OCI-LY1 (cell line): ENCODE data around the gene PSME2.

Experiments used
- H2AFZ ChIP-seq: fragments of 200-600 bp; sonication (generic), shearing (Covaris generic); 2 replicates; pipeline ENCODE4 v1.6.0; 2014; ENCODE audit warnings: antibody characterized with exemption, mild to moderate bottlenecking, low read length
- H3F3A ChIP-seq: fragments of 200-600 bp; sonication (generic), shearing (Covaris generic); 2 replicates; pipeline ENCODE4 v1.6.0; 2014; ENCODE audit warnings: mild to moderate bottlenecking, antibody characterized with exemption, low read length, moderate library complexity; ENCODE audit not compliant: insufficient read depth
- H3K27ac ChIP-seq: fragments of 200-600 bp; sonication (generic); 2 replicates; pipeline ENCODE4 v1.5.1; 2014; ENCODE audit warnings: low read length, mixed run types, mild to moderate bottlenecking, low read depth; ENCODE audit not compliant: poor library complexity, severe bottlenecking
- H3K27me3 ChIP-seq: fragments of 200-600 bp; sonication (generic); 2 replicates; pipeline ENCODE4 v1.6.0; 2014; ENCODE audit warnings: antibody characterized with exemption, mild to moderate bottlenecking, low read length, moderate library complexity; ENCODE audit not compliant: insufficient read depth
- H3K36me3 ChIP-seq: fragments of 200-600 bp; sonication (generic); 2 replicates; pipeline ENCODE4 v1.6.1; 2014; ENCODE audit warnings: mild to moderate bottlenecking, antibody characterized with exemption, low read length, moderate library complexity, mixed read lengths; ENCODE audit not compliant: insufficient read depth
- H3K4me1 ChIP-seq: fragments of 200-600 bp; sonication (generic); 2 replicates; pipeline ENCODE4 v1.5.1; 2014; ENCODE audit warnings: mild to moderate bottlenecking, low read length, moderate library complexity; ENCODE audit not compliant: insufficient read depth, severe bottlenecking
- H3K4me2 ChIP-seq: fragments of 200-600 bp; sonication (generic), shearing (Covaris generic); 2 replicates; pipeline ENCODE4 v1.6.1; 2014; ENCODE audit warnings: low read length
- H3K4me3 ChIP-seq: fragments of 200-600 bp; sonication (generic); 2 replicates; pipeline ENCODE4 v1.5.1; 2014; ENCODE audit warnings: low read length, low read depth, mild to moderate bottlenecking, mixed read lengths; ENCODE audit not compliant: poor library complexity, severe bottlenecking
- H3K79me2 ChIP-seq: fragments of 200-600 bp; shearing (Covaris generic); 2 replicates; pipeline ENCODE4 v1.6.1; 2016; ENCODE audit warnings: mixed run types, low read length, mixed read lengths; ENCODE audit not compliant: insufficient read depth
- H3K9ac ChIP-seq: fragments of 200-600 bp; sonication (generic), shearing (Covaris generic); 2 replicates; pipeline ENCODE4 v1.6.1; 2014; ENCODE audit warnings: mild to moderate bottlenecking, low read length, mixed read lengths
- H3K9me2 ChIP-seq: fragments of 200-600 bp; sonication (generic), shearing (Covaris generic); 2 replicates; pipeline ENCODE4 v1.6.1; 2014; ENCODE audit warnings: low read depth, mild to moderate bottlenecking, low read length, mixed read lengths
- H3K9me3 ChIP-seq: fragments of 200-600 bp; shearing (Covaris generic); 2 replicates; pipeline ENCODE4 v1.6.1; 2014; ENCODE audit warnings: low read length, mixed read lengths
- H4K20me1 ChIP-seq: fragments of 200-600 bp; sonication (generic), shearing (Covaris generic); 2 replicates; pipeline ENCODE4 v1.6.0; 2016; ENCODE audit warnings: mild to moderate bottlenecking, low read length; ENCODE audit not compliant: insufficient read depth
- CTCF ChIP-seq: fragments of 200-600 bp; sonication (generic), shearing (Covaris generic); IDR thresholded peaks from 2 replicates; pipeline ENCODE4 v1.5.1; 2017; ENCODE audit warnings: mild to moderate bottlenecking, antibody characterized with exemption, low read length, moderate library complexity, mixed read lengths
- EZH2 ChIP-seq: fragments of 200-600 bp; sonication (generic), shearing (Covaris generic); IDR thresholded peaks from 2 replicates; pipeline ENCODE4 v1.8.0; 2017; ENCODE audit warnings: borderline replicate concordance, mixed run types, mild to moderate bottlenecking, antibody characterized with exemption, low read length, moderate library complexity, mixed read lengths

The PSME2 gene

GRCh38 chr14:24116128-24116814 is 30.1 kb downstream of the PSME2 start:
- peak overlapping the region; percentile 90; the same call in 1 of the 2 replicates for H3K9ac ChIP-seq
- peaks cover 4% of the 10 kb centered on the region; the same call in 1 of the 2 replicates for H3K79me2 ChIP-seq
- no peaks in the 10 kb centered on the region for H3K9me2 ChIP-seq
- H3F3A ChIP-seq = no peaks in the 10 kb centered on the region
- H3K9me3 ChIP-seq = no peaks in the 10 kb centered on the region
- H3K27me3 ChIP-seq = no peaks in the 10 kb centered on the region
- H2AFZ ChIP-seq = no peak overlapping the region
- TF ChIP-seq CTCF = no peak
- TF ChIP-seq EZH2 = no peak
- peak overlapping the region; percentile 93 for H3K4me2 ChIP-seq
- peak overlapping the region; percentile 76 for H3K4me3 ChIP-seq
- H3K4me1 ChIP-seq = peaks cover 18% of the 10 kb centered on the region
- H3K36me3 ChIP-seq = peaks cover 45% of the 10 kb centered on the region
- no peaks in the 10 kb centered on the region for H4K20me1 ChIP-seq
- no peak overlapping the region for H3K27ac ChIP-seq

DNA sequence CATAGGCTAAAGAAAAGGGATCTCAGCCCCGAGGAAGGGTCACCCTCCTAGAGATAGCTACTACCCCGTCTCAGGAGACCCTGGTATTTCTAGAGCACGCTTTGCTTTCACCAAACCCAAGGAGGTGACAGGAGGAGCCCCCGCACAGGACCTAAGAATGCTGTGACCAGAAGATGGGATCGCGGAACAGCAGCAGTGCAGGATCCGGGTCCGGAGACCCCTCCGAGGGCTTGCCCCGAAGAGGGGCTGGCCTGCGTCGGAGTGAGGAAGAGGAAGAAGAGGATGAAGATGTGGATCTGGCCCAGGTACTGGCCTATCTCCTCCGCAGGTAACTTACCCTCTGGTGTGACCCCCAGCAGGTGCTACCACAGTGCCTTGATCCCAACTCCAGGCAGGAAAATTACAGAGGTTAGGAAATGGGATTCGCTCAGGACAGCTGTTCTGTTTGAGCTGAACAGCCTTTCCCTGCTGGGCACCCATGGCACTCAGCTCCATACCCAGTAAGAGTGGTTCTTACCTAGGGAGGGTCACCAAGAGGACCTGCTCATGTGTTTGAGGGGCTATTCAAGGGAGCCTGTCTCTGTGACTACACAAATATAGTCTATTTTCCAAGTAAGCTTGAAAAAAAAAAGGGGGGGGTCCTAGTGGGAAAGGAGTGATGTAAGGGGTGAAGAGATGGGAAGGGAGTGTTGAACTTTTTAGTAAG is 30.8 kb downstream of the PSME2 start:
- Histone ChIP-seq H3K4me3 (peak overlapping the region; percentile 76), H3K9me3 (no peaks in the 10 kb centered on the region), H3K9me2 (no peaks in the 10 kb centered on the region), H3K4me1 (peaks cover 18% of the 10 kb centered on the region), H3K27ac (peak overlapping the region; percentile 26), H3K36me3 (peaks cover 38% of the 10 kb centered on the region), H3F3A (no peaks in the 10 kb centered on the region), H3K9ac (peak overlapping the region; percentile 90), H3K4me2 (peak overlapping the region; percentile 93), H4K20me1 (no peaks in the 10 kb centered on the region), H2AFZ (no peak overlapping the region), H3K27me3 (no peaks in the 10 kb centered on the region), H3K79me2 (peaks cover 4% of the 10 kb centered on the region; the same call in 1 of the 2 replicates)
- TF ChIP-seq CTCF (no peak), EZH2 (no peak)

DNA sequence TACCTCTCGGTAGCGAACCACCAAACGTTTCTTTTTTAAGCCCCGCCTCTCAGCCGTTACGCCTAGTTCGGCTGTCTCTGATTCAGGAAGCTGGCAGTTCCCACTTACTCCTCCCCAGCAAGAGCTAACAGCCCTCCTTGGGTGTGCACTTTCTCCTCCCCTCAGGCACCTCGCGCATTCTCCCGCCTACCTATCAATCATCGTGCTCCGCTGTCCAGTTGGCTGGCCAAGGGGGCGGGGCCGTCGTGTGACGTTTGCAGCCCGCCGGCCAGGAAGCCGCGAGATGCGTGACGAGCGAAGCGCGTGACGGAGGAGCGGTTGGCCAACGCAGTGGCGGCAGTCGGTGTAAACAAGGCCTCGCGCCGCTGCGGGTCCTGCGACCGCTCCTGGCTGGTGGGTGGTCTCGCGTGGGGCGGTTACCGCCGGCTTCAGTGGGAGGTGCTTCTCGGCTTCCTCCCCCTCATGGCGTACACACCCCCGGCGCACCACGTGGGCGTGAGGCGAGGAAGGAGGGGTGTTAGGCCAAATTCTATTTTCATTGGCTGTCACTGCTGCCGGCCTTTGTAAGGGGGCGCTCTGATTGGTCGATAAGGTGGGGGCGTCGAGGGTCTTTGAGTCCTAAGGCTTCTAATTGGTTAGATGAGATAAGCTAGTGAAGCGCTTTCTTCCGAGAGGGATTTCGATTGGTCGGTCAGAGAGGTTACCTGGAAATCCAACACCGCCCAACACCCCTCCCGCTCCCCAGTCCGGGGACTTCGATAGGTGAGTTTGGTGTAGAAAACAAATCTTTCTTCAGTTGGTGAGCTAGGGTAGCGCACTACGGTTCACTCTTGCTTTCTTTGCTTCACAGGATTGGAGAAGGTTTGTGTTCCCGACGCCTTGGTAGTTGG is 31.6 kb downstream of the PSME2 start, which contains the start of the genes DCAF11 and NRL:
TSS of gene DCAF11 (plus strand) at position 246 of the 890 bp plus-strand sequence. CDS start 818 bp downstream, outside the sequence.
TSS of gene NRL (minus strand) at position 418 of the 890 bp plus-strand sequence. CDS start 32,101 bp downstream, outside the sequence.
- Histone ChIP-seq H3K4me1 (peaks cover 18% of the 10 kb centered on the region), H3K27ac (peak within 1 kb of the TSS; percentile 90), H3K9ac (peak within 1 kb of the TSS; percentile 90), H2AFZ (no peak within 1 kb of the TSS), H3K4me3 (peak within 1 kb of the TSS; percentile 76), H3F3A (no peaks in the 10 kb centered on the region), H3K9me3 (no peaks in the 10 kb centered on the region), H3K27me3 (no peaks in the 10 kb centered on the region), H4K20me1 (no peaks in the 10 kb centered on the region), H3K9me2 (no peaks in the 10 kb centered on the region), H3K36me3 (peaks cover 35% of the 10 kb centered on the region), H3K79me2 (peaks cover 4% of the 10 kb centered on the region; the same call in 1 of the 2 replicates), H3K4me2 (peak within 1 kb of the TSS; percentile 93)
- TF ChIP-seq EZH2 = no peak
- no peak for TF ChIP-seq CTCF
